Kidney epithelial cell (primary cell): ENCODE data around the gene MAFF. TPM values are rescaled to one million over a fixed set of nuclear protein-coding genes. Genes with fewer than 3 reads are reported as not detected.

Experiments used
- DNase-seq: peaks from one replicate; pipeline ENCODE4 v3.0.0-alpha.2; 2010; ENCODE audit warnings: low read depth
- H3K27me3 ChIP-seq: 2 replicates; pipeline ENCODE4 v1.6.0; 2011; ENCODE audit warnings: low read length; ENCODE audit not compliant: control insufficient read depth, insufficient read depth
- H3K36me3 ChIP-seq: 2 replicates; pipeline ENCODE4 v1.5.1; 2011; ENCODE audit warnings: low read length; ENCODE audit not compliant: control insufficient read depth, insufficient read depth
- H3K4me3 ChIP-seq: 2 replicates; pipeline ENCODE4 v1.5.1; 2011; ENCODE audit warnings: low read depth, mild to moderate bottlenecking, control low read depth, low read length
- total RNA-seq: library from RNA; depleted of rRNA; stranded (reverse); fragments of >200 nt; gene quantifications from 2 replicates; pipeline ENCODE4 v1.2.3, GENCODE V29; 2015
- TF ChIP-seq, protein P1 (sequence below): IDR thresholded peaks from 2 replicates; pipeline ENCODE4 v1.5.1; 2011; ENCODE audit warnings: mild to moderate bottlenecking, moderate library complexity, low read length, control low read depth, inconsistent platforms; ENCODE audit not compliant: insufficient read depth, poor library complexity, severe bottlenecking

MAFF gene
- total RNA-seq, 1 donor from 2014 or later = 99.5 TPM

GRCh38 chr22:38255697-38256096, 53.9 kb downstream of the MAFF start:
- H3K4me3 ChIP-seq = no peak overlapping the region
- TF ChIP-seq, protein P1, sequence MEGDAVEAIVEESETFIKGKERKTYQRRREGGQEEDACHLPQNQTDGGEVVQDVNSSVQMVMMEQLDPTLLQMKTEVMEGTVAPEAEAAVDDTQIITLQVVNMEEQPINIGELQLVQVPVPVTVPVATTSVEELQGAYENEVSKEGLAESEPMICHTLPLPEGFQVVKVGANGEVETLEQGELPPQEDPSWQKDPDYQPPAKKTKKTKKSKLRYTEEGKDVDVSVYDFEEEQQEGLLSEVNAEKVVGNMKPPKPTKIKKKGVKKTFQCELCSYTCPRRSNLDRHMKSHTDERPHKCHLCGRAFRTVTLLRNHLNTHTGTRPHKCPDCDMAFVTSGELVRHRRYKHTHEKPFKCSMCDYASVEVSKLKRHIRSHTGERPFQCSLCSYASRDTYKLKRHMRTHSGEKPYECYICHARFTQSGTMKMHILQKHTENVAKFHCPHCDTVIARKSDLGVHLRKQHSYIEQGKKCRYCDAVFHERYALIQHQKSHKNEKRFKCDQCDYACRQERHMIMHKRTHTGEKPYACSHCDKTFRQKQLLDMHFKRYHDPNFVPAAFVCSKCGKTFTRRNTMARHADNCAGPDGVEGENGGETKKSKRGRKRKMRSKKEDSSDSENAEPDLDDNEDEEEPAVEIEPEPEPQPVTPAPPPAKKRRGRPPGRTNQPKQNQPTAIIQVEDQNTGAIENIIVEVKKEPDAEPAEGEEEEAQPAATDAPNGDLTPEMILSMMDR = no peak
- no peak for DNase-seq
- no peaks in the 10 kb centered on the region for H3K27me3 ChIP-seq
- peaks cover 2% of the 10 kb centered on the region for H3K36me3 ChIP-seq

DNA sequence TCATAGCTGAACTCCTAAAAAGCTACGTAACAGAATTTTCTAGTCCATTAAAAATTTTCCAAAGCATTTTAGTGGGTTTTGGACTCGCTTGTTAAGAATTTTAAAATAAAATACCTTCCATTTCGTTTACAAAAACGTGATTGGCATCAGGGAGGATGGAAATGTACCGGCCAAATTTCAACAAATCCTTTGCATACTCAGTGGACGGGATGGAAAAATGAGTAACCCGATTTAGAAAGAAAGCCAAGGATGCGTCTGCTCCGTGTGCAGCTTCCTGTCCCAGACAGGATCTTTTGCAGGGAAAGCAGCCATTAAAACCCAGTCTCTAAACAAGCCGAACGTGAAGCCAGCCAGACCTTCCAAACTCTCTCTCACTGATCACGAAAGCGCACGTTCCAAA, 55.4 kb downstream of the MAFF start:
- Histone ChIP-seq H3K36me3 (no peaks in the 10 kb centered on the region), H3K27me3 (no peaks in the 10 kb centered on the region), H3K4me3 (no peak overlapping the region)
- TF ChIP-seq, protein P1 = no peak
- DNase-seq = no peak

DNA sequence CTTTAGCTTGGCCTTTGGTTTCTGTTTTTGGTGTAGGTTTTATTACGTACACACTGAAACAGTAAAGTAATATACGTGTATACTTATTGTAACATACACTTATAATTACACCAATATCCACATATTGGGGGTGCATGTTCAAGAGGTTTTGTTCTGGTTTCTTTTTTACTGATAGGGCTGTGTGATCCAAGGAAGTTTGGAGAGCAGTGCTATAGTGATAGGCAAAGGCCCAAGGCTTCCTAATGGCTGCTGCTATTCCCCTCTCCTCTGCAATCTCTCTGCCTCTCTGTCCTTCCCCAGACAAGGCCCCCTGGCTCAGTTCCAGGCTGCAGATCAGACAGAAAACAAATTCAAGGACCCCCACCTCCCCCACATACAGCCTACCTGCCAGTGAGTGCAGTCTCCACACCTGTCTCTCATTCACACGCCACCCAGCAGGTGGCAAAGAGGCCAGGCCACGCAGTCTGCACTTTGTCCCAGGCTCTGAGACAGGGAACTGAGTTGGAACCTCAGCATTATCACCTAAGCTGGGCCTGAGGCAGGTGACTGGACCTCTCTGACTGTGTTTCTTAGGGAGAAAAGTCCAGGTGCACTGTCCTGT, 56.0 kb downstream of the MAFF start:
- Histone ChIP-seq H3K27me3 (no peaks in the 10 kb centered on the region), H3K4me3 (no peak overlapping the region), H3K36me3 (no peaks in the 10 kb centered on the region)
- DNase-seq = no peak
- TF ChIP-seq, protein P1 = no peak

- TF ChIP-seq, protein P1 = no peak
- Histone ChIP-seq H3K4me3 (no peak overlapping the region), H3K36me3 (no peaks in the 10 kb centered on the region), H3K27me3 (no peaks in the 10 kb centered on the region)
- no peak for DNase-seq
Observed at GRCh38 chr22:38258895-38259294, 57.1 kb downstream of the MAFF start.

GRCh38 chr22:38259370-38259769, 57.6 kb downstream of the MAFF start:
- TF ChIP-seq, protein P1 = no peak
- no peaks in the 10 kb centered on the region for H3K36me3 ChIP-seq

More at GRCh38 chr22:38259370-38259769, 57.6 kb downstream of the MAFF start:
- no peak for DNase-seq
- H3K4me3 ChIP-seq = no peak overlapping the region
- H3K27me3 ChIP-seq = no peaks in the 10 kb centered on the region
